HTERT RPE-1 (cell line): ENCODE measurements around the gene KIF5C.

Experiments used
- in situ Hi-C: fragments of 300-500 bp; cut with MboI; formaldehyde crosslinking; loops from 4 replicates; pipeline ENCODE4 v1.14.3; 2020; ENCODE audit warnings: low sequenced_read_pairs

KIF5C gene

DNA sequence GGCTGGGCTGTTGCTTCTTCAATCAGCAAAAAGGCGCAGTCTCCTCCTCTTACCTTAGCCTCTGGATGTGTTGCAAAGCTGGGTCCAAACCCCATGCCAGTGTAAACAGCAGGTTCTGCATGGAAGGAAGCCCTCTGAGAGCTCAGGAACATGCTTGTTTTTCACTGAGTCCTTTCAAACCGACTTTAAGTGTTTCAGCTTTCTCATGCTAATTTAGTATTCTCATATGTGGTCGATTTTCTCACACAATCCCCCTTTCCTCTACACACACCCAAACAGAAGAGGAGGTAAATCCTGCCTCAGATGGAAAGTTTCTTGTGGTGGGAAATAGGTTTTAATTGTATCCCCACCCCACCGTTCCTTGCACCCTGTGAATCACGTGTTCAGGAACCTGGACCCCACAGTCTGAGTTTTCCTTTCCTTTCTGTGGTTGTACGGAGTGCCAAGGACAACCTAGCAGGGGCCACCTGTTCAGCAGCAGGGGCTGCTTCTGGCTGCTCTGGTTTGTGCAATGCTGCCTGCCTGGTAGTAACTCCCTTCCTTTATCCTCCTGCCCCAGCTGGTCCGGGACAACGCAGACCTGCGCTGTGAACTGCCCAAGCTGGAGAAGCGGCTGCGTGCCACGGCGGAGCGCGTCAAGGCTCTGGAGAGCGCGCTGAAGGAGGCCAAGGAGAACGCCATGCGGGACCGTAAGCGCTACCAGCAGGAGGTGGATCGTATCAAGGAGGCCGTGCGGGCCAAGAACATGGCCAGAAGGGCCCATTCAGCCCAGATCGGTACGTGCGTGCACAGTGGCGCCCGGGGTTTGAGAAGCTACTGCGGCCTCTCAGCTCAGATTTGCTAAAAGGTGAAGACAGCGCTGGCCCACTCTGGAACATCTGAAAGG is 134.8 kb downstream of the KIF5C start:
- in situ Hi-C loops, result no loop called here

- in situ Hi-C loops, result no loop called here
Observed at GRCh38 chr2:149012545-149012944, 137.5 kb downstream of the KIF5C start.

DNA sequence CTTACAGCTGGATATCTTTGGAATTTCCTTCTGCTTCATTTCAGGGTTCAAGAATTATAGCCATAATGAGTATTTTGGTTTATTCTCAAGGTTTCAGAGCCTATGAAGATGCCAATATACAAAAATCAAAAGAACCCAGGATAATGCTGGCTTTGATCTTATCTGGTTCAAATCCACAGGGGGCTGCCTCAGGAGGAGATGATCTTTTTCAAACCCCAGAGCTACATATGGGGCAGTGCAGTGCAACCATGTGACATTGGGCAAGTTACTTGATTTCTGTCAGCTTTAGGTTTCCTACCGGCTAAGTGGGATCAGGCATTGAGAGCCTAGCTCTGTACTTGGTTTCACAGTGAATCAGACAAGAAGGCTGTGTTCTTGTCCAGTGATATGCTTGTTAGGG is 140.5 kb downstream of the KIF5C start:
- in situ Hi-C loops, result no loop called here

DNA sequence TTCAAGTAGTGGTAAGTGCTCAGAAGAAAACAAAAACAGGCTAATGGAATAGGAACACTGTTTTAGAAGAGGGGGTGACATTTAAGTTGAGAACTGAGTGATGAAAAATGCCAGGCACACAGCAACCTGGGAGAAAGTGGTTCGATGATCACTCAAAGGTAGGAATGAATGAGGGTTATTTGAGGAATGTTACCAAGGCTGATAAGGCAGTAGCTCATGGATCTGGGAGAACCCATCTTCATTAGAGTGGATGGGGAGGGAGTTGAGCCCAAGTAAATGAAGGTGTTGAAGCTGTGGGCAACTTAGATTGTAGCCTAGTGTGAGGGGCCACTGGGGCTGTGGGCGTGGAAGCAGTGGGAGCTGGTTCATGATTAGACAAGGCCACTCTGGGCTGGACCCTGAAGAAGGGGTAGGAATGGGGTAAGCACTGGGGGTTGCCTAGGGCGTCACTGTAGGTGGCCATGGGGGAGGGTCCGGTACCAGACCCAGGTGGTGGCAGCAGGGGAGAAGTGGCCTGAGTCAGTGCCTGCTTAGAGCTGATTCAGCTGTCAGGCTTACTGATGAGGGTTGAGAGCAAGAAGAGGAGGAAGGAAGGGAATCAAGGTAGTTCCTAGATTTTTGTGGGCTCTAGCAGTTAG is 141.0 kb downstream of the KIF5C start:
- in situ Hi-C loops, result no loop called here

- in situ Hi-C loops, result no loop called here
Observed at GRCh38 chr2:149017116-149017985, 142.3 kb downstream of the KIF5C start.

- in situ Hi-C loops, result no loop called here
Observed at GRCh38 chr2:149018981-149019380, 144.0 kb downstream of the KIF5C start.

DNA sequence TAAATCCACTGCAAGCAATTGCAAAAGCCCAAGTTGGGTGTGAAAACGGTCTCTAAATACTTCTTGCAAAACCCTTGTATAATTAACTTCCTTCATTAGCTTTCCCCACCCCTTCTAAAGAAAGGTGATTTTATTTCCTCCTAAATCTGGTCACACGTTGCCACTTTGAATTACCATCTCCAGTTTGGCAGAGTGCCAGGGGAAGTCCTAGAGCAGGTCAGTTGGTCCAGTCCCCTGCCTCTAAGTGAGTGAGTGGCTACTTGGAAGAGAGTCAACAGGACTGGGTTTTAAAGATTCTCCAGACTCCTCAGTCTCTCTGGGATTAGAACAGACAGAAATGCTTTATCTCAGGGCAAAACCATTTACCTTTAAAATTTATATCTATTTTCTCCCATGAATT is 144.7 kb downstream of the KIF5C start:
- in situ Hi-C loops, result no loop called here

- in situ Hi-C loops, result no loop called here
Observed at GRCh38 chr2:149020432-149020851, 145.4 kb downstream of the KIF5C start.

DNA sequence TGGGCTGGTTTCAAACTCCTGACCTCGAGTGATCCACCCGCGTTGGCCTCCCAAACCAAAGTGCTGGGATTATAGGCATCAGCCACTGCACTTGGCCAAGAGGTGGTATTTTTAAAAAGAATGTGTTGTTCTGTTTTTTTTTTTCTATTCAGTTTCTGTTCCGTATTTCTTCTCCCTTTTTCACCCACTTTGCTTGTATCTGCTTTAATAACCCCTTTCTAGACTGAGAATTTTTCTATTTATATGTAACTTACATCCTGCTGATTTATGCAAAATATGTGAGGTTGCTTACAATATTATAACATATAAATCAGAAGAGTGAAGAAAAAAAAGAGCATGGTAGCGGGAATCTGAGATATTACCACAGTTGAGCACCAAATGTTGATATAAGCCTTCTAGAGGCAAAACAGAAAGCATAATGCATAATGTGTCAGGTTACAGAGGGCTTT is 146.3 kb downstream of the KIF5C start:
- in situ Hi-C loops, result no loop called here

DNA sequence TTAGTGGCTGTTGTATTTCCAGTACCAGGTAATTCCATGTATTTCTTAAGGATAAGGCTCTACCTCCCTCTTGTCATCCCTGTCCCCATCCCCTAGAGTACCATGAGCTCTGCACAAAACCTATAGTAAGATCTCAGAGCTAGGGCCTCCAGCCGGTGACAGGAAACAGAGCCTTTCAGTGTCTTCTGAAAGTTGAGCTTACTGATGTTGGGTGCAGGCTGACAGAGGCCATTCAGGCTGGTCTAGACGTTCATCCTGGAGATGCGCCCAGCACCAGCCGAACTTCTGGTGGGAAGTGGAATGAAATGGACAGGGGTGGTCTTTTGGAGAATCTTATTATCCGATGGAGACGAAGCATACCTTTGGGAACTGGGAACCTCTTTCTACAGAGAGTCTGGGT is 146.7 kb downstream of the KIF5C start:
- in situ Hi-C loops, result no loop called here

DNA sequence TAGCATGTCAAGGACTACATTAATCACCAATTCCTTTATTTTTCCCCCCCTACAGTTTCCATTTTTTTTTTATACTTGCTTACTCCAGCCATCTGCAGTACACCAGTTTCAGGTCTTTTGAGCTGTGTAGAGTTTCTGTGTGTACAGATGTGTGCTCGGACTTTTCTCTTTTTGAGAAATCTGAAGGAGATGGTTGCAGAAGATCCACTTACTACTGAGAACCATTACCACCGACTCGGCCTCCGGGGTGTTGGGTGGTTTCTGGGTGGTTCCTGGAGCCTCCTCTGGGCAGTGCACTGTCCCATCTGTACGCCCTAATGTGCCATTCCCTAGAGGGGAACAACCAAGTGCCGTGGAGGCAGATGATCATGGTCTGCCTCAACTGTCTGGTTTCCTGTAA is 148.1 kb downstream of the KIF5C start:
- in situ Hi-C loops, result no loop called here

- in situ Hi-C loops, result no loop called here
Observed at GRCh38 chr2:149027590-149028250, 152.7 kb downstream of the KIF5C start.

- in situ Hi-C loops, result no loop called here
Observed at GRCh38 chr2:149028377-149028776, 153.3 kb downstream of the KIF5C start.

DNA sequence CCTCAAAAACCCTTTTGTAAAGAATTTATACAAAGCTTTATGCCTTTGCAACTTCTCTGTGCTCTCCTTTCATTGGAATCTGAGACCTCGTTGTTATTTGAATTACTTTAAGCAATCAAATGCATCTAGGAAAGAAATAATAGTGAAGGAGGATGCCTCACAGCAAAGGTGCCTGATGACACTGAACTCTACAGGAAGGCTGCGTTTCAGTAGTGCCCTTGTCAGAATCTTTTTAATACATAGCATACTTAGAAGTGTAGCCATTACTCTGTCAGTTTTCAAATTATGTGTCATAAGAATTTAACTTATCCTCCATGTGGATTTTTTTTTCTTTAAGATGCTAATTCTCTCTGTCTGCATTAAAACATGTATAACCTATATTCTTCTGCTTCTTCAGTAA is 153.9 kb downstream of the KIF5C start:
- in situ Hi-C loops, result no loop called here

DNA sequence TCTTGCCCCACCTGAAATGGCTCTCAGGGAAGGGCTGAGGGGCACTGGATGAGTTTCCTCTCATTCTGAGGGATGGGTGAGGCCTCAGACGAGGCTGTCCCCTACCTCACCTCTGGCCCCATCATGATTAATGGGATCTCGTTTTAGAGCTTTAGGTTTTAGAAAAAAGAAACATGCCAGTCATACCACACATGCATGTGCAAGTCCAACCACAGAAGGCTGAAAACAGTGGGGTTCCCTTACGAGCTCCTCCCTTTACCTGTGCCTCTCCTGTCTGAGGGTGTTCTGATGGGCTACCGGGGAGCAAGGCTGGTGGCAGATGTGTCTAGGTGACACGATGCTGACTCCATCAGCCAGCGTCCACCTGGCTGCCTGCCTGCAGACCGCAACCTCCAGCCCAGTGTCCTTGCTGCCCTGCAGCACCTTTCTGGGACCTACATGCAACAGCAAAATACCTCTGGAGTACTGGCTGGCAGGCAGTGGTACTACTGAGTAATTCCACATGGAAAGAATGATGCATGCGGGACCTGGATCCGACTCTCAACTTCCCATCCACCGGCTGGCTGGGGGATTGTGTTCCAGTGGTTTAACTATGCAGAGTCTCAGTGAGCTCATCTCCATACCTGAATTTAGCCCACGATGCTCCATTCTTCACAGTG is 154.4 kb downstream of the KIF5C start:
- in situ Hi-C loops, result no loop called here

GRCh38 chr2:149031396-149031795 is 156.4 kb downstream of the KIF5C start:
- in situ Hi-C loops, result no loop called here

GRCh38 chr2:149033716-149034115 is 158.7 kb downstream of the KIF5C start:
- in situ Hi-C loops, result no loop called here

DNA sequence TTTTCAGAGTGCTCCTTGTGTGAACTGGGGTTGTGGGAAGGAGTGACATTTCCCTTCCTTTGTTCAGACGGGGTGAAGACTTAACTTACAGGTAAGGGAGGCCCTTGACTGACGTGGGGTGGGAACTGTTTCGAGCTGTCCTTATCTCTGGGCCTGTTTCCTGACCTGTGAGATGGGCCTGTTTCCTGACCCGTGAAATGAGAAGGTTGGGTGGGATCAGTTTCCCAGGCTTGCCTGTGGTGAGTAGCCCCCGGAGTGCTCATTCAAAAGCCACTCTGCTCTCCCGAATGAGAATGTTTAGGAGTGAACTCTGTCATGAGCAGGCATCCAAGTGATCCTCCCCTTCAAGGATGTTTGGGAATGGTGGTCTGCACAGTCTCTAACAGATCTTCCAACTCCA is 159.4 kb downstream of the KIF5C start:
- in situ Hi-C loops, result no loop called here

GRCh38 chr2:149036507-149037293 is 161.7 kb downstream of the KIF5C start:
- in situ Hi-C loops, result no loop called here

DNA sequence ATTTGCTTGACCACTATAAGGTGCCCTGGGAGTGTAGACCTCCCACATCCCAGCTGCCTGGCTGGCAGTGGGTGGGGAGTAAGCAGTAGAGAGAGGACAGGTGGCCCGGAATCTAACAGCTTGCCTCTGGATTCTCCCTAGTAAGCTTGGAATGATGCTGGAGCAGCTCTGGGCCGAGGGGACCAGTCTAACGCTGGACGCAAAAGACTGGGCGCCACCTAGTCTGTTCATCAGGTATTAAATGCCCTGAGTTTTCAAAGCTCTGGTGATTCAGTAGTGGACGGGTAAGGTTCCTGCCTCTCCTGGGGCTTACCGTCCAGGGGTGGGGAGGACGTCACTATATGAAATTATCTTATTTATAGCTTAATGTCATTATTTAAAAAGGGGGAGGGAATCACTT is 162.8 kb downstream of the KIF5C start:
- in situ Hi-C loops, result no loop called here
